ENCODE results near the gene RDH16.
"Not testable (repeated sequence)": the region's sequence is repeated elsewhere in the genome, so short reads cannot be mapped to it uniquely, and the experiment has no call there.

RDH16 gene

DNA sequence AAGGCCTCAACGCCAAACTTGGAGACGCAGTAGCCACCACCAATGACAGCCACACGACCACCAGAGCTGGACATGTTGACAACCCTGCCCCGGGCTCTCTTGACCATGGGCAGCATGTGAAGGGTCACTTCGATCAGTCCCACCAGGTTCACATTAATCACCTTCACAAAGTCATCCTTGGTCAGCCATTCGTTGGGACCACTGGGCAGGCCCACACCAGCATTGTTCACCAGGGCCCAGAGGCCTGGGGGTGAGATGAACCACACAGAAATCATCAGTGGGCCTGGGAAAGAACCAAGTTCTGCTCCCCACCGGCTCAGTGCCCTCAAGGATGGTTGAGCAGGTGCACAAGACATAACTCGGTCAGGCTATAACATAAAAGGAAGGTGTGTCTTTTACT lies 27.2 kb downstream of the RDH16 start:
- in situ Hi-C loops (cut with HindIII; ENCODE audit: low sequenced_read_pairs) = no loop called here
- H3K4me3 ChIP-seq (ENCODE audit: low read depth, low read length) = no peak overlapping the region
- TF ChIP-seq, protein P1, sequence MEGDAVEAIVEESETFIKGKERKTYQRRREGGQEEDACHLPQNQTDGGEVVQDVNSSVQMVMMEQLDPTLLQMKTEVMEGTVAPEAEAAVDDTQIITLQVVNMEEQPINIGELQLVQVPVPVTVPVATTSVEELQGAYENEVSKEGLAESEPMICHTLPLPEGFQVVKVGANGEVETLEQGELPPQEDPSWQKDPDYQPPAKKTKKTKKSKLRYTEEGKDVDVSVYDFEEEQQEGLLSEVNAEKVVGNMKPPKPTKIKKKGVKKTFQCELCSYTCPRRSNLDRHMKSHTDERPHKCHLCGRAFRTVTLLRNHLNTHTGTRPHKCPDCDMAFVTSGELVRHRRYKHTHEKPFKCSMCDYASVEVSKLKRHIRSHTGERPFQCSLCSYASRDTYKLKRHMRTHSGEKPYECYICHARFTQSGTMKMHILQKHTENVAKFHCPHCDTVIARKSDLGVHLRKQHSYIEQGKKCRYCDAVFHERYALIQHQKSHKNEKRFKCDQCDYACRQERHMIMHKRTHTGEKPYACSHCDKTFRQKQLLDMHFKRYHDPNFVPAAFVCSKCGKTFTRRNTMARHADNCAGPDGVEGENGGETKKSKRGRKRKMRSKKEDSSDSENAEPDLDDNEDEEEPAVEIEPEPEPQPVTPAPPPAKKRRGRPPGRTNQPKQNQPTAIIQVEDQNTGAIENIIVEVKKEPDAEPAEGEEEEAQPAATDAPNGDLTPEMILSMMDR (IDR thresholded peaks at IDR 0.05; ENCODE audit: low read depth, low read length, missing control alignments) = no peak
- DNase-seq (ENCODE audit: low read depth) = no peak

DNA sequence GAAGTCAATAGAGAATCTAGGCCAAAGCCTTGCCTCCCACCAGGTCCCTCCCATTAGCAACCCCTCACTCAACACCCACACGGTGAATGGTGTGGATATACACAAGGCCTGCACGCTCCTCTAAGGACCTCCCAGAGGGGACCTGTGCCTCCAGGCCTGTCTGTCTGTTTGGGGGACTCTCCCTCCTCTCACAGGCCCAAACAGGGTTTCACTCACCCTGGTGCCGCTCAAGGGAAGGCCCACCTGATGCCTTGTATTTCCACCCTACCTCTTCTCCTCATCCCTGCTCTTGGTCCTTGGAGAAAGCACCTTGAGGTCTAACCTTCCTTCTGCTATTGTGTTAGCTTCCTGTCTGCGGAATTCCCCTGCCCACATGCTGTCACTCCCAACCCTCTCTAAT lies 27.6 kb downstream of the RDH16 start:
- no peak overlapping the region for H3K4me3 ChIP-seq (ENCODE audit: low read depth, low read length)
- DNase-seq (ENCODE audit: low read depth) = no peak
- in situ Hi-C loops (cut with HindIII; ENCODE audit: low sequenced_read_pairs) = no loop called here
- TF ChIP-seq, protein P1 (IDR thresholded peaks at IDR 0.05; ENCODE audit: low read depth, low read length, missing control alignments) = no peak

DNA sequence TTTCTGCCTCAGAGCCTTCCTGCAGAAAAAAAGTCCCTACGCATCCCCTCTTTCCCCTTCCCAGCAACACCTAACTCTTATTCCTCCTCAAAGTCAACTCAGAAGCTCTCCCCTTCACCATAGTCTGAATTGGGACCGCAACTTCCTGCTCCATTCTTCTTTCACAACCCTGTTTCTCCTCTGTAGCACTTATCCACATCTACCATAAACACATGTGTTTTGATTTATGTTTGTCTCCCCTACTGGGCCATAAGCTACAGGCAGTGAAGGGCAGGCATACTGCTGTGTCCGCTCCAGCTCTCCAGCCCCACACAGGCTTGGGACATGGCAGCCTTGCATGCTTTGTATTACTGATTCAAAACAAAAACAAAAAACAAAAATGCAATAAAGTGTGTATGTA lies 29.1 kb downstream of the RDH16 start:
- TF ChIP-seq, protein P1 (IDR thresholded peaks at IDR 0.05; ENCODE audit: low read depth, low read length, missing control alignments) = no peak
- DNase-seq (ENCODE audit: low read depth) = no peak
- no peak overlapping the region for H3K4me3 ChIP-seq (ENCODE audit: low read depth, low read length)
- in situ Hi-C loops (cut with HindIII; ENCODE audit: low sequenced_read_pairs) = no loop called here

DNA sequence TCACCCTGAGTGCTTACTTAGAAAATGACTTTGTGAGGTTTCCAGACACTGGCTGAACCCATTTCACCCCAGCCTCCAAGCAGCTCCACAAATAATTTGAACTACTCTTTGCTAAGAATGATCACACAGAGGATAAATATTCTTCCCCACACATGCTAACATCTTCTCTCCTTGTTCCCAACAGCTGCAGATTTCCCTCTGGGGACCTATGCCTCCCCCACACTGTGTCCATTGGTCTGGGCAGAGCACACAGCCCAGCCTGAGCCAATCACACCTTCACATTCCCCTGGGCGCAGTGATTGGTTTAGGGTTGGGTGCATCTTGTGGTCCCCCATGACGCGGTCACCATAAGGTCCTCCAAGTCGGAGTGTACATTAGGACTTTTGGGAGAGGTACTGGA lies 30.1 kb downstream of the RDH16 start:
- DNase-seq (ENCODE audit: low read depth) = no peak
- TF ChIP-seq, protein P1 (IDR thresholded peaks at IDR 0.05; ENCODE audit: low read depth, low read length, missing control alignments) = no peak
- in situ Hi-C loops (cut with HindIII; ENCODE audit: low sequenced_read_pairs) = no loop called here
- H3K4me3 ChIP-seq (ENCODE audit: low read depth, low read length) = no peak overlapping the region

DNA sequence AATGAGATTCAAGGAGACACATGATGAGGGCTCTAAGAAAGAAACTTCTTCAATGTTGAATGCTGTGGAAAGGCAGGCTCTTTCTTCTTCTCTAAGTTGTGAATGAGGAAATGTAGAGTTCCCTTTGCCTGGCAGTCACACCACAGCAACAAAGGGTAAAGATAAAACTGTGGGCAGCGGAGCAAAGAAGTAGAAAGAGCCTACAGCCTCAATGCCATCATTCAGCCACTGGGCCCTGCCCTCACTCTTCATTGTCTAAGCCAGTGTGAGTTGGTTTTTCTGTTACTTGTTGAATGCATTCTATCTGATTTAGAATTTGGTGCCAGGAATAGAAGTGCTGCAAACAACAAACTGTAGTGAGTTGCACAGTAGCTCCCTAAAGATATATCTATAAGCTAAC lies 35.4 kb downstream of the RDH16 start:
- H3K4me3 ChIP-seq (ENCODE audit: low read depth, low read length) = no peak overlapping the region
- in situ Hi-C loops (cut with HindIII; ENCODE audit: low sequenced_read_pairs) = no loop called here
- TF ChIP-seq, protein P1 (IDR thresholded peaks at IDR 0.05; ENCODE audit: low read depth, low read length, missing control alignments) = no peak
- no peak for DNase-seq (ENCODE audit: low read depth)

DNA sequence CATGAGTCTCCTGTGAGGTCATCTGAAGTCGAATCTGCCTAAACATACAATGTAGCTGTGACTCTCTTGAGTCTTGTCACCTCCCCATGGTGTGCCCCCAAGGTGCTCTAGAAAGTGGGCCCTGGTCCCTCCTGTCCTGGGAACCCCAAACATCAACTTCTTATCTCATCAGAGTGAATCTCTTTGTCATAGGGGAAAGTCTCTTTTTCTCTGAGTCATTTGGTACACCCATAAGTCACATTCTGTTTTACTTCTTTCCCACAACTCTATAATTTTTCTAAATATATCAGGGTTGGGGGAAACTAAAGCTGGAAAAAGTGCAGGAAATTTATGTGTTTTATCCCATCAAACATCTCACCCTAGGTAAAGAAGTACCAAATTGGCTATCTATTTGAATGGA lies 36.1 kb downstream of the RDH16 start:
- no peak overlapping the region for H3K4me3 ChIP-seq (ENCODE audit: low read depth, low read length)
- in situ Hi-C loops (cut with HindIII; ENCODE audit: low sequenced_read_pairs) = no loop called here
- TF ChIP-seq, protein P1 (IDR thresholded peaks at IDR 0.05; ENCODE audit: low read depth, low read length, missing control alignments) = no peak
- no peak for DNase-seq (ENCODE audit: low read depth)

DNA sequence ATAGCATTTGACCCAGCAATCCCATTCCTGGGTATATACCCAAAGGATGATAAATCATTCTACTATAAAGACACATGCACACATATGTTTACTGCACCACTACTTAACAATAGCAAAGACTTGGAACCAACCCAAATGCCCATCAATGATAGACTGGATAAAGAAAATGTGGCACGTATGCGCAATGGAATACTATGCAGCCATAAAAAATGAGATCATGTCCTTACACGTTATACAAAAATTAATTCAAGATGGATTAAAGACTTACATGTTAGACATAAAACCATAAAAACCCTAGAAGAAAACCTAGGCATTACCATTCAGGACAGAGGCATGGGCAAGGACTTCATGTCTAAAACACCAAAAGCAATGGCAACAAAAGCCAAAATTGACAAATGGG lies 39.3 kb downstream of the RDH16 start:
- DNase-seq (ENCODE audit: low read depth); in situ Hi-C loops (cut with HindIII; ENCODE audit: low sequenced_read_pairs); H3K4me3 ChIP-seq (ENCODE audit: low read depth, low read length): not testable (repeated sequence)
